SK-MEL-5 (cell line): ENCODE data around the gene UBE4A. TPM values are rescaled to one million over a fixed set of nuclear protein-coding genes. Genes with fewer than 3 reads are reported as not detected.

ENCODE experiments used
- DNase-seq: peaks from one replicate; pipeline ENCODE4 v3.0.0-alpha.2; 2016; ENCODE audit warnings: low read depth, low spot score
- in situ Hi-C: cut with HindIII; loops from 2 replicates; pipeline ENCODE4 v1.10.0; 2016; ENCODE audit warnings: low sequenced_read_pairs, high pct_unique_total_duplicates, low pct_unique_long_range_greater_than_20kb
- total RNA-seq: library from RNA; depleted of rRNA; stranded (reverse); fragments of >200 nt; shearing (Covaris generic); gene quantifications from 2 replicates; pipeline ENCODE4 v1.2.3, GENCODE V29; 2014

UBE4A gene
- total RNA-seq, 1 experiment from 2014 or later = 51.1 TPM

DNA sequence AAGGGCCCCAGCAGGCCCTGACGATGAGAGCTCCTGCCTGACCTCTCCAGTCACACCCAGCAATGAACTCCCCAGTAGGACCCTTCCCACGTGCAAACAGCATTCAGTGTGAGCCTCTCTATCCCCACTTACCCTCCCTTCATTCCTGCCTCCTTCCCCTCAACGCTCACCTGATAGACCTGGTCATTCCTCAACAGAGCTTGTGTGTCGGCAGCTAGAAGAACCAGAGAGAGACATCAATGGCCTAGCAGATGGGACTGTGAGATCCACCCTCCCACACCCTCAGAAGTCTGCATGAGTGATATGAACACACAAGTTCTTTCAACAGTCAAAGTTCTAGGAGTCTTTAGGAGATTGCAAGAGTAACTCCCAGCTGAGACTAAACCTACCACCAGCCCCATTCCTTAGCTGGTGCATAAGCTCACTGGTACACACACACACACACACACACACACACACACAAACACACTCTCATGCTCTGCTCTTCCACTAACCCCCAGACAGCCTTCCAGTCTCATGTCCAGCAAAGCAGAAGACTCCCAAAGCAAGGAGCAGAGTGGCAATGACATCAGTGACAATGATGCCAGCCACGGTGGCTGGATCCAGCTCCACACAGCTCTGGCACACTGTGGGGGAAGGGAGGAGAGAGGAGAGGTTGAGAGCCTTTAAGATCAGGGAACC lies 20.0 kb upstream of the UBE4A start:
- in situ Hi-C loops = no loop called here
- DNase-seq = no peak

DNA sequence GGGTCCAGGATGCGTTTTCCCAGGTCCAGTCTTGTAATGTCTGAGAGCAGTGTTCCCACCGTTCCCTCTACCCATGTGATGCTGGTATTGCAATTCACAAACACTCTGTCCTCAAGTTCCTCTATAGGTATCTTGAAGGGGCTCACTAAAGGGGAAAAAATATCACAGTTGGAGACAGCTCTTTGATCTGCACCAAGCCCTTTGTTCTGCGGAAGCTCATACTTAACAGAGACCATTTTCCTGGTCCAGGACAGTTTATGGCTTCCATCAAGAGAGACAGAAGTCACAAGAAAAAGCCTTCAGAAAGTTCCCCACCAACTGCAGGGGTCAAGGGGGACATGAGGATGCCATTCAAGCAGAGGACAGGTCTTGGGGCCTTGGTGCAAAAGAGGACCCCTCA lies 19.0 kb upstream of the UBE4A start:
- in situ Hi-C loops = no loop called here

DNA sequence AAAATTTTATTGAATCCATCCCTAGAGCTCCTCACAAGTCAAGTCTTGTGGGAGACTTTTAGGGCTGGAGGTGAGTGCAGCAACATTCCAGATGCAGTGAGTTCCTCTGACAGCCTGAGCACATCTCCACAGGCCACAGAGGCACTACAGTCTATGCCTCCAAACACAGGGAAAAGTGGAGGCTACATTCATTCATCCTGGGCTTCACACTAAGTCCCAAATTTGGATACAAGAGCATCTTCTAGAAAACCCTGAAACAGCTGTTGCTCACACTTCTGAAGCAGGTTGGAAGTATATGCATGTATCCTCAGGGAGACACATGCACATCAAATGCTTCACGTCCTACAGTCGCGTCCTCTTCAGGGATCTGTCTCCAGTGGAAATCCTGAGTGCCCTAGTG lies 18.1 kb upstream of the UBE4A start:
- DNase-seq = no peak
- in situ Hi-C loops = no loop called here

More for the DNA sequence above, 19.0 kb upstream of the UBE4A start:
- no peak for DNase-seq

DNA sequence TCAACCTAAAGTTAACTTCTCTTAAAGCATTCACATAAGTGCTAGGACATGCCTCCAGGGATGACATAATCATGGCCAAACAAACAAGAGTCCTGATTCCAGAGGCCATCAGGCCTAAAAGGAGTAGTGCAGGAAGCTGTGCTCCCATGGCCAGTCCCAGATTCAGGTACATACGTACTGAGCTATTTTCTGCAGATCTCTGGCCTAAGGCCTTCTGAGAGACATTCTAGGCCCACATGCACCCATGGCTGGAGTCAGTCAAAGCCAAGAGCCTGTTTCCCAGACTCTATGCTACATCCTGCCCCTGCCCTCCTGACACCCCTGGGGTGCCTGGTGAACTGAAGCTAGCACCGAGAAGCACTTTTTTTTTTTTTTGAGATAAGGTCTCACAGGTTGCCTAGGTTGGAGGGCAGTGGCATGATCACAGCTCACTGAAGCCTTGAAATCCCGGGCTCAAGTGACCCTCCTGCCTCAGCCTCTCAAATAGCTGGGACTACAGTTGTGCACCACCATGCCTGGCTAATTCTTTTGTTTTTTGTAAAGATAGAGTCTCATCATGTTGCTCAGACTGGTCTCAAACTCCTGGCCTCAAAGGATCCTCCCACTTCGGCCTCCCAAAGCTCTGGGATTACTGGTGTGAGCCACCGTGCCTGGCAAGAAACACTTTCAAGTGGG lies 17.4 kb upstream of the UBE4A start:
- in situ Hi-C loops = no loop called here
- DNase-seq = no peak

GRCh38 chr11:118342503-118343161 lies 16.8 kb upstream of the UBE4A start, which contains the start of gene CD3D:
Gene CD3D (minus strand): TSS chr11:118342705. CDS start chr11:118342607, 98 bp downstream.
- in situ Hi-C loops = no loop called here
- DNase-seq = no peak

DNA sequence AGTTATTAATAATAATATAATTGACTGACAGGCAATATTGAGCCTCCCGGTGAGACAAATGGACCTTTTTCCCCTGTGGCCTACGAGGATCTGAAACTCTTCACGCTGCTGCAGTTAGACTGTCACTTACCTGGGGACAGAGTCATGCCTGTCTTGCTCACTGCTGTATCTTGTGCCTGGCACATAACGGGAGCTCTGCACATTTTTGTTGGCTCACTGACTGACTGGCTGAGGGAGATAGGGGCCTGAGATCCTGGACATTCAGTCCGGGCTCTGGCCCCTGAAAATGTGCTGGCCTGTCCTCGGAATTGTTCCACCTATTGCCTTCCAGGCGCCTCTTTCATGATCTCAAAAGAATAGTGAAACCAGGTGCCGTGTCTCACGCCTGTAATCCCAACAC lies 16.2 kb upstream of the UBE4A start:
- no peak for DNase-seq
- in situ Hi-C loops = no loop called here

DNA sequence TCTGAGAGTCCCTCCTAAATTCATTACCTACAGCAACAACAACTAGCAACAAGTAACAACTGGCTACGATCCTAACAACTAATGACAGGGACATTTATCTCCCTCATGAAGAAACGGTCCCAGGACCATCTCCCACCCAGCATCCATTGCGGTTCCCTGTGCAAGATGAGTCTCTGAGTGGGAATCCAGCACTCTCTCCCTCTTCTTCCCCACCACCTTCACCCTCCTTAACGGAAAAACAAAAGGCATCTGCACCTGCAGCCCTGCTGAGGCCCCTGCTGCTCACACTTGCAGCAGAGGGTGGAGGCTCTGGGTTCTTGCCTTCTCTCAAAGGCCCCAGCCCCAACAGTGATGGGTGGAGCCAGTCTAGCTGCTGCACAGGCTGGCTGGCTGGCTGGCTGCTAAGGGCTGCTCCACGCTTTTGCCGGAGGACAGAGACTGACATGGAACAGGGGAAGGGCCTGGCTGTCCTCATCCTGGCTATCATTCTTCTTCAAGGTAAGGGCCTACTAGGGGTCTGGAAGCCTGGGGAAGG lies 15.4 kb upstream of the UBE4A start, which contains the start of gene CD3G:
CD3G (plus strand) TSS at position 364 of the 535 bp plus-strand sequence; CDS start at position 444, 80 bp downstream.
- no peak for DNase-seq
- in situ Hi-C loops = no loop called here

- in situ Hi-C loops = no loop called here
- DNase-seq = no peak
These were observed 9.9 kb upstream of the UBE4A start for GRCh38 chr11:118349475-118349874.

- DNase-seq = peak; percentile 33
- in situ Hi-C loops = no loop called here
These were observed 6.2 kb upstream of the UBE4A start for GRCh38 chr11:118353084-118353710.

- in situ Hi-C loops = no loop called here
- no peak for DNase-seq
These were observed 1.3 kb upstream of the UBE4A start for GRCh38 chr11:118358071-118358470.

GRCh38 chr11:118364956-118365615 lies 5.7 kb downstream of the UBE4A start:
- in situ Hi-C loops = no loop called here

GRCh38 chr11:118366287-118366686 lies 6.9 kb downstream of the UBE4A start:
- in situ Hi-C loops = no loop called here
- no peak for DNase-seq

More at GRCh38 chr11:118364956-118365615, 5.7 kb downstream of the UBE4A start:
- DNase-seq = no peak

DNA sequence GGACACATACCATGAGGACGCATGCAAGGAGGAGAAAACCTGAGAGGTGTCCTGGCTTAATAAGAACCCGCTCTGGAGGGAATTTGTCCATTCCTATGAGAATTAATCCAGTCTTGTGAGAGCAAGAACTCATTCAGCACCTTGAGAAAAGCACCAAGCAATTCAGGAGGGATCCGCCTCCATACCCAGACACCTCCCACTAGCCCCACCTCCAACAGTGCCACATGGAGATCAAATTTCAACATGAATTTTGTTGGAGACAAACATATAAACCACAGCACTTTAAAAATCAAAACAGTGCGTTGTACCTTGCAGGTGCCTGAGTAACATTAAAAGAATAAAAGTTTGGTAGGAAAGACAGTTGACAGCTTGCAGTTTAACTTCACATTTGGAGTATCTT lies 11.4 kb downstream of the UBE4A start:
- in situ Hi-C loops = no loop called here
- DNase-seq = no peak

- in situ Hi-C loops = no loop called here
- DNase-seq = no peak
These were observed 13.9 kb downstream of the UBE4A start for GRCh38 chr11:118373263-118373662.

- in situ Hi-C loops = no loop called here
- DNase-seq = no peak
These were observed 14.5 kb downstream of the UBE4A start for GRCh38 chr11:118373871-118374270.

DNA sequence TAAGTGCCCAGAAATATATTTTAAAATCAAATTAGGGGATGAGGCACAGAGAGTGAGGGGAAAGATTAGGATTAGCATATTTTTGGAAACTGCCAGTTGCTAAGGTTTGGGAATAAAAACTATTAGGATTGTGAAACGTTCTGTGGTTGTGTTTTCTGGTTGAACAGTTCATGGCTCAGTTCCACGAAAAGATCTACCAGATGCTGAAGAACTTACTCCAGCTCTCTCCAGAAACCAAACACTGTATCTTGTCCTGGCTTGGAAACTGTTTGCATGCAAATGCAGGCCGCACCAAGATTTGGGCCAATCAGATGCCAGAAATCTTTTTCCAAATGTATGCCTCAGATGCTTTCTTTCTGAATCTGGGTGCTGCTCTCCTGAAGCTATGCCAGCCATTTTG lies 15.3 kb downstream of the UBE4A start:
- no peak for DNase-seq
- in situ Hi-C loops = no loop called here

DNA sequence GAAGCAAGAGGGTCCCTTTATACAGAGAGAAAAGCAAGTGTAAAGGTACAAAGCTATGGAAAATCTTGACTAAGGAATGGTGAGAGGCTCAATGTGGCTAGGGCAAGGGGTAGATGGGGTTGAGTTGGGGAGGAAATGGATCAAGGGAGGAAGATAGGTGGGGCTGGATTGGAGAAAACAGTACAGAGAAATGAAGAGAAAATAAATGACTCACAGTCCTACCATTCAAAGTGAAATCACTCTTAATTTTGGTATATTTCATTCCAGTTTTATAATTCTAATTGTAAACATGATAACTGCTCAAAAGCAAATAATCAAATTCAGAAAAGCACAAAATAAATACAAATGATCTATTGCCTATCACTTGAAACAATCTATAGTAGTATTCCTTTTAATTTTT lies 16.6 kb downstream of the UBE4A start:
- no peak for DNase-seq
- in situ Hi-C loops = no loop called here
